GM19238 (cell line): ENCODE data around the gene CPA1.
"Not testable (repeated sequence)": the region's sequence is repeated elsewhere in the genome, so short reads cannot be mapped to it uniquely, and the experiment has no call there.

Experiments used
- DNase-seq: peaks from one replicate; pipeline ENCODE4 v3.0.0; 2011; ENCODE audit warnings: low spot score; ENCODE audit not compliant: insufficient read length

Gene CPA1

GRCh38 chr7:130372402-130373165 lies 7.7 kb upstream of the CPA1 start:
- DNase-seq = no peak

- no peak for DNase-seq
Measured at GRCh38 chr7:130374507-130374906, 5.8 kb upstream of the CPA1 start.

GRCh38 chr7:130376461-130376860 lies 3.8 kb upstream of the CPA1 start:
- not testable (repeated sequence) for DNase-seq

- no peak for DNase-seq
Measured at GRCh38 chr7:130377178-130377577, 3.1 kb upstream of the CPA1 start.

GRCh38 chr7:130379019-130379418 lies 1.3 kb upstream of the CPA1 start:
- DNase-seq = no peak

GRCh38 chr7:130379532-130379920 lies 768 bp upstream of the CPA1 start:
- DNase-seq = no peak

GRCh38 chr7:130380861-130381455 lies 664 bp downstream of the CPA1 start:
- no peak for DNase-seq

- no peak for DNase-seq
Measured at GRCh38 chr7:130381468-130382312, 1.4 kb downstream of the CPA1 start.

GRCh38 chr7:130383187-130383980 lies 3.1 kb downstream of the CPA1 start:
- DNase-seq = no peak

- no peak for DNase-seq
Measured at GRCh38 chr7:130384371-130384801, 4.1 kb downstream of the CPA1 start.

- DNase-seq = no peak
Measured at GRCh38 chr7:130384841-130385599, 4.7 kb downstream of the CPA1 start.

GRCh38 chr7:130385600-130386066 lies 5.3 kb downstream of the CPA1 start:
- DNase-seq = no peak

GRCh38 chr7:130386876-130387275 lies 6.6 kb downstream of the CPA1 start:
- DNase-seq = no peak

GRCh38 chr7:130387306-130387627 lies 7.0 kb downstream of the CPA1 start:
- no peak for DNase-seq

GRCh38 chr7:130387628-130388403 lies 7.5 kb downstream of the CPA1 start:
- DNase-seq = no peak

- no peak for DNase-seq
Measured at GRCh38 chr7:130388671-130389070, 8.4 kb downstream of the CPA1 start.

- DNase-seq = no peak
Measured at GRCh38 chr7:130390486-130390885, 10.2 kb downstream of the CPA1 start.

- no peak for DNase-seq
Measured at GRCh38 chr7:130393101-130393561, 12.8 kb downstream of the CPA1 start.

GRCh38 chr7:130393841-130394411 lies 13.6 kb downstream of the CPA1 start:
- DNase-seq = no peak
